HG02798 (cell line): ENCODE data around the gene KLHL30.

Experiments used
- ATAC-seq: cut with Tn5 transposase; IDR thresholded peaks from one replicate; pipeline ENCODE4 v1.9.1; 2021; ENCODE audit warnings: mild to moderate bottlenecking; ENCODE audit not compliant: unreplicated experiment, poor library complexity

The KLHL30 gene

GRCh38 chr2:238159071-238159539, 20.6 kb downstream of the KLHL30 start:
- no peak for ATAC-seq

GRCh38 chr2:238159661-238160205, 21.3 kb downstream of the KLHL30 start:
- ATAC-seq = no peak

GRCh38 chr2:238160206-238161129, 22.0 kb downstream of the KLHL30 start:
- no peak for ATAC-seq

GRCh38 chr2:238161291-238162051, 23.0 kb downstream of the KLHL30 start:
- no peak for ATAC-seq

- no peak for ATAC-seq
These were observed 23.9 kb downstream of the KLHL30 start for GRCh38 chr2:238162251-238162845.

- no peak for ATAC-seq
These were observed 24.5 kb downstream of the KLHL30 start for GRCh38 chr2:238162846-238163441.

- ATAC-seq = no peak
These were observed 25.2 kb downstream of the KLHL30 start for GRCh38 chr2:238163481-238164198.

GRCh38 chr2:238164906-238165287, 26.4 kb downstream of the KLHL30 start:
- ATAC-seq = no peak

GRCh38 chr2:238165288-238165921, 26.9 kb downstream of the KLHL30 start:
- no peak for ATAC-seq

GRCh38 chr2:238166391-238167343, 28.2 kb downstream of the KLHL30 start:
- ATAC-seq = no peak

- no peak for ATAC-seq
These were observed 28.9 kb downstream of the KLHL30 start for GRCh38 chr2:238167344-238167715.

- ATAC-seq = no peak
These were observed 29.3 kb downstream of the KLHL30 start for GRCh38 chr2:238167761-238168160.

GRCh38 chr2:238168196-238169047, 30.0 kb downstream of the KLHL30 start:
- ATAC-seq = no peak

GRCh38 chr2:238169048-238169707, 30.7 kb downstream of the KLHL30 start:
- no peak for ATAC-seq

GRCh38 chr2:238169708-238170251, 31.3 kb downstream of the KLHL30 start:
- ATAC-seq = no peak

GRCh38 chr2:238170386-238171071, 32.1 kb downstream of the KLHL30 start:
- ATAC-seq = no peak
